Ishikawa (cell line): ENCODE measurements around the gene LRRC10B.

Experiments used
- CEBPB ChIP-seq: IDR thresholded peaks from 2 replicates; pipeline ENCODE4 v1.6.1; 2012
- CREB1 ChIP-seq: IDR thresholded peaks from 2 replicates; pipeline ENCODE4 v1.6.1; 2012; ENCODE audit warnings: low read depth
- EGR1 ChIP-seq: IDR thresholded peaks from 2 replicates; pipeline ENCODE4 v1.6.1; 2012
- EP300 ChIP-seq: IDR thresholded peaks from 2 replicates; pipeline ENCODE4 v1.6.1; 2012; ENCODE audit warnings: borderline replicate concordance
- FOXM1 ChIP-seq: IDR thresholded peaks from 2 replicates; pipeline ENCODE4 v1.6.1; 2012; ENCODE audit warnings: low read depth, borderline replicate concordance
- MAX ChIP-seq: IDR thresholded peaks from 2 replicates; pipeline ENCODE4 v1.6.1; 2012
- NFIC ChIP-seq: IDR thresholded peaks from 2 replicates; pipeline ENCODE4 v1.6.1; 2012
- RAD21 ChIP-seq: IDR thresholded peaks from 2 replicates; pipeline ENCODE4 v1.6.1; 2012; ENCODE audit warnings: low read depth
- TAF1 ChIP-seq: IDR thresholded peaks from 2 replicates; pipeline ENCODE4 v1.6.1; 2012; ENCODE audit warnings: low read depth, mild to moderate bottlenecking
- TCF12 ChIP-seq: IDR thresholded peaks from 2 replicates; pipeline ENCODE4 v1.6.1; 2012; ENCODE audit warnings: low read depth
- TEAD4 ChIP-seq: IDR thresholded peaks from 2 replicates; pipeline ENCODE4 v1.6.1; 2012
- YY1 ChIP-seq: IDR thresholded peaks from 2 replicates; pipeline ENCODE4 v1.6.1; 2012; ENCODE audit warnings: low read depth
- ZBTB7A ChIP-seq: IDR thresholded peaks from 2 replicates; pipeline ENCODE4 v1.6.1; 2012; ENCODE audit warnings: low read depth
- TF ChIP-seq, protein P1 (sequence below): IDR thresholded peaks from 2 replicates; pipeline ENCODE4 v1.6.1; 2012; ENCODE audit warnings: low read depth, mild to moderate bottlenecking
- TF ChIP-seq, protein P2 (sequence below): IDR thresholded peaks from 2 replicates; pipeline ENCODE4 v1.6.1; 2012

LRRC10B gene

DNA sequence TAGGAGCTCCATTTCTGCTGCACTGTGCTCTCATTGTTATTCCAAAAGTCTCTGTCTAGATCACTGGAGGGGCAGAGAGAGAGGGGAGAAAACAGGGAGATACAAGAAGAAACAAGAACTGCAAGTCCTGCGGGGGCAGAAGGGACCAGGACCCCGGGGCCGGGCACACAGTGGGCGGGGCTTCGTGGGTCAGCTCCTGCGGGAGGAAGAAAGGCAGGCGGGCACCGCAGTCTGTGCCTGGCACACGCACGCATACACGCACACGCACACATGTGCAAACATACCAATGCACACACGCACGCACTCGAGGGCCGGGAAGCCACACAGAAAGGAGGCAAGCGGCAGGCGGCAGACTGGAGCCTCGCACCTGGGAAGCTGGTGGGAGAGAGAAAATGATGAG lies 38.7 kb downstream of the LRRC10B start:
- TF ChIP-seq EP300 = no peak
- no peak for TF ChIP-seq EGR1
- TF ChIP-seq ZBTB7A = no peak
- no peak for TF ChIP-seq TEAD4
- TF ChIP-seq MAX = no peak

GRCh38 chr11:61549177-61549576 lies 40.6 kb downstream of the LRRC10B start:
- TF ChIP-seq CEBPB = no peak
- no peak for TF ChIP-seq ZBTB7A
- TF ChIP-seq EP300 = no peak
- TF ChIP-seq CREB1 = no peak
- TF ChIP-seq NFIC = no peak
- no peak for TF ChIP-seq EGR1
- no peak for TF ChIP-seq TEAD4
- no peak for TF ChIP-seq FOXM1
- TF ChIP-seq, protein P1, sequence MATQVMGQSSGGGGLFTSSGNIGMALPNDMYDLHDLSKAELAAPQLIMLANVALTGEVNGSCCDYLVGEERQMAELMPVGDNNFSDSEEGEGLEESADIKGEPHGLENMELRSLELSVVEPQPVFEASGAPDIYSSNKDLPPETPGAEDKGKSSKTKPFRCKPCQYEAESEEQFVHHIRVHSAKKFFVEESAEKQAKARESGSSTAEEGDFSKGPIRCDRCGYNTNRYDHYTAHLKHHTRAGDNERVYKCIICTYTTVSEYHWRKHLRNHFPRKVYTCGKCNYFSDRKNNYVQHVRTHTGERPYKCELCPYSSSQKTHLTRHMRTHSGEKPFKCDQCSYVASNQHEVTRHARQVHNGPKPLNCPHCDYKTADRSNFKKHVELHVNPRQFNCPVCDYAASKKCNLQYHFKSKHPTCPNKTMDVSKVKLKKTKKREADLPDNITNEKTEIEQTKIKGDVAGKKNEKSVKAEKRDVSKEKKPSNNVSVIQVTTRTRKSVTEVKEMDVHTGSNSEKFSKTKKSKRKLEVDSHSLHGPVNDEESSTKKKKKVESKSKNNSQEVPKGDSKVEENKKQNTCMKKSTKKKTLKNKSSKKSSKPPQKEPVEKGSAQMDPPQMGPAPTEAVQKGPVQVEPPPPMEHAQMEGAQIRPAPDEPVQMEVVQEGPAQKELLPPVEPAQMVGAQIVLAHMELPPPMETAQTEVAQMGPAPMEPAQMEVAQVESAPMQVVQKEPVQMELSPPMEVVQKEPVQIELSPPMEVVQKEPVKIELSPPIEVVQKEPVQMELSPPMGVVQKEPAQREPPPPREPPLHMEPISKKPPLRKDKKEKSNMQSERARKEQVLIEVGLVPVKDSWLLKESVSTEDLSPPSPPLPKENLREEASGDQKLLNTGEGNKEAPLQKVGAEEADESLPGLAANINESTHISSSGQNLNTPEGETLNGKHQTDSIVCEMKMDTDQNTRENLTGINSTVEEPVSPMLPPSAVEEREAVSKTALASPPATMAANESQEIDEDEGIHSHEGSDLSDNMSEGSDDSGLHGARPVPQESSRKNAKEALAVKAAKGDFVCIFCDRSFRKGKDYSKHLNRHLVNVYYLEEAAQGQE = no peak
- TF ChIP-seq TCF12 = no peak
- no peak for TF ChIP-seq TAF1

DNA sequence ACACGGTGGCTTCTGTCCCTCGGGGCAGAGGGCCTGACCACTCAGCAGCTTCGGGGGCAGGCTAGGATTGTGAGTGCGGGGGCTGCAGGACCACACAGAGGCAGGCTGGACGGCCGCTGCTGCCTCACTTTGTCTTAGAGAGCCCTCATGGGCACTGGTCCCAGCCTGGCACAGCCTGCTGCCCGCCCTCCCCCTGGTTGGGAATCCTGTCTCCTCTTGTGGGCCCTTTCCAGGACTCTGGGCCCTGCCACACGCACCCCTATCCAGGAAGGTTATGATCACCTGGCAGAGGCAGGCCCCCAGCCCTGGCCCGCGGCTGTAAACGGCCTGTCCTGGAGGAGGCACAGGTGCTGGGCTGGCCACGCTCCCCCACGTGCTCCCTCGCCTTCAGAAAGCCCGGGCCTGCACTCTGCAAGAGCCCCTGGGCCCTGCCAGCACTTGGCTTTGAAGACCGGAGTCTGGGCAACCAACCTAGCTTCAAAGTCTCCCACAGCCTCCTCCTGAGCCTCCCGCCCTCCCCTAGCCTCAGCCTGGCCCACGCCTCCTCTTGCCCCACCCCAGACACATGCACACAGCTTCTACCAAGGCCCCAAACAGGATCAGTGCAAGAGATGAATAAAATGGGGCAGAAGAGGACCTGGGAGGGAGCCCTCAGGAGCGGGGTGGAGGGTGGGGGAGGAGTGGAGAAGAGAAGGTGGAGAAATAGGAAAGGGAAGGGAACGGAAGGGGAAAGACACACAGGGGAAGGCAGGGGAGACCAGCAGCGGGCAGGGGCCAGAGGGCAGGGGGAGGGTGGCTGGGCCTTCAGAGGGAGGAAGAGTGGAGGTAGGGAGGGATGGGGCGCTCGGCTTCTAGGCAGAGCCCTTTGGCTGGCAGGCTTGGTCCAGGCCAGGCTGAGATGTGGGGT lies 41.4 kb downstream of the LRRC10B start:
- TF ChIP-seq TEAD4 (no peak), EGR1 (no peak), MAX (no peak), FOXM1 (no peak), CEBPB (no peak), ZBTB7A (no peak), NFIC (no peak), EP300 (no peak), YY1 (no peak), RAD21 (no peak), CREB1 (no peak)
- TF ChIP-seq, protein P2, sequence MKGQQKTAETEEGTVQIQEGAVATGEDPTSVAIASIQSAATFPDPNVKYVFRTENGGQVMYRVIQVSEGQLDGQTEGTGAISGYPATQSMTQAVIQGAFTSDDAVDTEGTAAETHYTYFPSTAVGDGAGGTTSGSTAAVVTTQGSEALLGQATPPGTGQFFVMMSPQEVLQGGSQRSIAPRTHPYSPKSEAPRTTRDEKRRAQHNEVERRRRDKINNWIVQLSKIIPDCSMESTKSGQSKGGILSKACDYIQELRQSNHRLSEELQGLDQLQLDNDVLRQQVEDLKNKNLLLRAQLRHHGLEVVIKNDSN = no peak
- TF ChIP-seq, protein P1 = no peak

DNA sequence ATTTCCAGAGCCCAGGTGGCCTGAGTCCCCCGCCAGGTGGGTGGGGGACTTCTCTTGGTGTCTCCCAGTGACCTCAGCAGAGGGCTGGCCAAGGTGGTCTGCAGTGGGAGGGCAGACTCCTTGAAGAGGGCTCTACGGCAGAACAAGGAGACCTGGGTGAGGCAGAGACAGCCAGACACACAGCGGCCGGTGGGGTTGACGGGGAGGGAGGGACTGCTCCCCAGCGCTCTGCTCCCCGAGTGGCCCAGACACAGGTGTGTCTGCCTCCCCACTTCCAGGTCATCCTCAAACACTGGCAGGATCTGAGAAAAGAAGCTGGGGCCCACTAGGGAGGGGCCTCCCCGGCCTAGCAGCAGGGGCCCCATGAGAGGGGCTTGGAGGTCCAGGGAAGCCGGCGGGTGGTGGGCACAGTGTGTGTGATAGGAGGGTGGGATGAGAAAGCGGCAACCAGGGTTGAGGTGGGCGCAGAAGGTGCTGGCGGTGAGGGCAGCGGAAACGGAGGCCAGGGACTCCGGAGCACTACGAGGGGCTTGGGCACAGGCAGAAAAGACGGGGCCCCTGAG lies 42.2 kb downstream of the LRRC10B start:
- no peak for TF ChIP-seq TAF1
- TF ChIP-seq YY1 = no peak
- no peak for TF ChIP-seq TCF12
- no peak for TF ChIP-seq EGR1
- no peak for TF ChIP-seq CREB1
- no peak for TF ChIP-seq RAD21
- no peak for TF ChIP-seq MAX
- TF ChIP-seq FOXM1 = no peak
- no peak for TF ChIP-seq TEAD4
- TF ChIP-seq EP300 = no peak
- no peak for TF ChIP-seq ZBTB7A
- TF ChIP-seq, protein P1 = no peak
- TF ChIP-seq NFIC = no peak
- TF ChIP-seq CEBPB = no peak
- TF ChIP-seq, protein P2 = no peak
